Measurements from ENCODE around the gene DSG4.

DSG4 gene

GRCh38 chr18:31417850-31418249, 41.3 kb downstream of the DSG4 start:
- Histone ChIP-seq H3K27ac (no peak overlapping the region), H3K36me3 (ENCODE audit: insufficient read depth, low read length) (no peaks in the 10 kb centered on the region), H3K9me3 (ENCODE audit: low read depth, low read length) (no peaks in the 10 kb centered on the region), H3K9ac (ENCODE audit: insufficient read length) (no peak overlapping the region), H3K4me3 (no peak overlapping the region)
- no peak for TF ChIP-seq POLR2AphosphoS5 (IDR thresholded peaks at IDR 0.05; ENCODE audit: borderline replicate concordance, low read depth, low read length)
- TF ChIP-seq EZH2 (IDR thresholded peaks at IDR 0.05) = no peak
- no peak for TF ChIP-seq FOXP2 (optimal IDR thresholded peaks at IDR 0.05; ENCODE audit: control extremely low read depth, extremely low read length, insufficient read depth)
- no peak for DNase-seq (ENCODE audit: low read depth, low spot score)

DNA sequence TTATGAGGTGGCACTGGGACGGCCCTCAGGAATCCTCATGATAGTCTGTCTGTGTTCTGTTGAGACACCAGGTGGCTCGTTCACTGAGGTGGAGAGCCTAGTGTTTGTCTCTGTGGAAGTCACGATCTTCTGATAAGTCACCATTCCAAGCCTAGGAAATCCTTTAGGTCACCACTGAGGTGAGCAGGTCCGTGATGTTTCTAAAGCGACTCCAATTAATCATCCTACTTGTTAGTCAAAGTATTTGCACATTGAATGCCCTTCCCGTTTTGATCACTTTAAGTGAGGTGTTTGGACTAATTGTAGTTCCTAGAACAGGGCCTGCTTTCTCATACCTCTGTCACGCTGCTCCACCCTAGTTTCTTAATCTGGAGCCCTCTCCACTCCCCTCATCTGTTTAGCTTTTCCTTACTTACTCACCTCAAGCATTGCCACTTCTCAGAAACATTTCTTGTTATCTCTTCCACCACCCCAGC, 42.9 kb downstream of the DSG4 start:
- H3K27ac ChIP-seq = no peak overlapping the region
- H3K4me3 ChIP-seq = no peak overlapping the region
- H3K9me3 ChIP-seq (ENCODE audit: low read depth, low read length) = no peaks in the 10 kb centered on the region
- DNase-seq (ENCODE audit: low read depth, low spot score) = no peak
- H3K36me3 ChIP-seq (ENCODE audit: insufficient read depth, low read length) = no peaks in the 10 kb centered on the region
- H3K9ac ChIP-seq (ENCODE audit: insufficient read length) = no peak overlapping the region
- TF ChIP-seq EZH2 (IDR thresholded peaks at IDR 0.05) (no peak), FOXP2 (optimal IDR thresholded peaks at IDR 0.05; ENCODE audit: control extremely low read depth, extremely low read length, insufficient read depth) (no peak), POLR2AphosphoS5 (IDR thresholded peaks at IDR 0.05; ENCODE audit: borderline replicate concordance, low read depth, low read length) (no peak)

GRCh38 chr18:31420032-31420431, 43.5 kb downstream of the DSG4 start:
- no peak overlapping the region for H3K4me3 ChIP-seq
- DNase-seq (ENCODE audit: low read depth, low spot score) = no peak
- TF ChIP-seq FOXP2 (optimal IDR thresholded peaks at IDR 0.05; ENCODE audit: control extremely low read depth, extremely low read length, insufficient read depth) (no peak), POLR2AphosphoS5 (IDR thresholded peaks at IDR 0.05; ENCODE audit: borderline replicate concordance, low read depth, low read length) (no peak), EZH2 (IDR thresholded peaks at IDR 0.05) (no peak)
- H3K27ac ChIP-seq = no peak overlapping the region
- H3K36me3 ChIP-seq (ENCODE audit: insufficient read depth, low read length) = no peaks in the 10 kb centered on the region
- H3K9me3 ChIP-seq (ENCODE audit: low read depth, low read length) = no peaks in the 10 kb centered on the region
- no peak overlapping the region for H3K9ac ChIP-seq (ENCODE audit: insufficient read length)

DNA sequence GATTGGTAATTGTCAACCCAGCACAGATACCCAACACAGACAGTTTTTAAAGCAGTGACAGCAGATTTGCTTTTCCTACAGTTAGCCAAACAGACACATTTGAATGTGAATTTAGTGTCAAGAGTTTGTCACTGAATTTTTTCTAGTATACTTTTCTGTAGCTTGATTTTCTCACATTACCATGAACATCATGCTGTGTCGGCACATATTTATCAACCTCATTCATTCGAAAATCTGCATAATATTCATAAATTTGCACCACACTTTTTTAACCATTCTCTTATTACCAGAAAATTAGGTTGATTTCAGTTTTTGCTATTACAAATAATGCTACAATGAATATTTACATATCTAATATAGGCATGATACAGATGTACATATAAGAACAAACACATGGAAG, 43.9 kb downstream of the DSG4 start:
- H3K36me3 ChIP-seq (ENCODE audit: insufficient read depth, low read length) = no peaks in the 10 kb centered on the region
- H3K27ac ChIP-seq = no peak overlapping the region
- no peak for TF ChIP-seq EZH2 (IDR thresholded peaks at IDR 0.05)
- TF ChIP-seq POLR2AphosphoS5 (IDR thresholded peaks at IDR 0.05; ENCODE audit: borderline replicate concordance, low read depth, low read length) = no peak
- TF ChIP-seq FOXP2 (optimal IDR thresholded peaks at IDR 0.05; ENCODE audit: control extremely low read depth, extremely low read length, insufficient read depth) = no peak
- no peak overlapping the region for H3K9ac ChIP-seq (ENCODE audit: insufficient read length)
- DNase-seq (ENCODE audit: low read depth, low spot score) = no peak
- no peak overlapping the region for H3K4me3 ChIP-seq
- no peaks in the 10 kb centered on the region for H3K9me3 ChIP-seq (ENCODE audit: low read depth, low read length)

GRCh38 chr18:31424383-31424988, 47.9 kb downstream of the DSG4 start:
- H3K9me3 ChIP-seq (ENCODE audit: low read depth, low read length) = no peaks in the 10 kb centered on the region
- no peaks in the 10 kb centered on the region for H3K36me3 ChIP-seq (ENCODE audit: insufficient read depth, low read length)
- no peak for DNase-seq (ENCODE audit: low read depth, low spot score)
- no peak overlapping the region for H3K4me3 ChIP-seq
- no peak overlapping the region for H3K27ac ChIP-seq
- H3K9ac ChIP-seq (ENCODE audit: insufficient read length) = no peak overlapping the region
- no peak for TF ChIP-seq POLR2AphosphoS5 (IDR thresholded peaks at IDR 0.05; ENCODE audit: borderline replicate concordance, low read depth, low read length)
- no peak for TF ChIP-seq EZH2 (IDR thresholded peaks at IDR 0.05)
- no peak for TF ChIP-seq FOXP2 (optimal IDR thresholded peaks at IDR 0.05; ENCODE audit: control extremely low read depth, extremely low read length, insufficient read depth)

- no peak overlapping the region for H3K27ac ChIP-seq
- TF ChIP-seq EZH2 (IDR thresholded peaks at IDR 0.05) (no peak), FOXP2 (optimal IDR thresholded peaks at IDR 0.05; ENCODE audit: control extremely low read depth, extremely low read length, insufficient read depth) (no peak), POLR2AphosphoS5 (IDR thresholded peaks at IDR 0.05; ENCODE audit: borderline replicate concordance, low read depth, low read length) (no peak)
Observed at GRCh38 chr18:31426021-31426420, 49.4 kb downstream of the DSG4 start.

DNA sequence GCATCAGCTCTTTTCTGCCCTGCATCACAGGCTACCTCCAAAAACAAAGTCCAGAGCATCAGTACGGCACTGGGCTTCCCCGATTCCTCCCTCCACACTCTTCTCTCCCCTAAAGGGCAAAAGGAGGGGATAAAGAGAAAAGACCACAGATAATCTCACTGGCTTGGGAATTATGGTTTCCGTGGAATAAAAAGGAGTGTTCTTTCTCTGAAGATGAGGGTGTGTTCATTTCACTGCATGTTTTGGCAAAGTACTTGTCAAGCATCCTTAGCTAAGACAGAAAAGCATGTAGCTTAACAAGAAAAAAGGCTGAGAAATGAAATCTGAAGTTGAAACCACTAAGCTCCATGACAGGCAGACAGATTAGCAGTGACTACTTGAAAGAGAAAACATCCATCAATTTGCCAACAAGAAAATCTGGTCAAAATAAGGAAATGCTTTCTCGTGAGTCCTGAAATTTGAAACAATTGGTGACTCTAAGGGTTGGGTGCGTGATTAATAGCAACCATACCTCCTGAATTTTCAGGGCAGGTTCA, 50.4 kb downstream of the DSG4 start:
- TF ChIP-seq EZH2 (IDR thresholded peaks at IDR 0.05) (no peak), FOXP2 (optimal IDR thresholded peaks at IDR 0.05; ENCODE audit: control extremely low read depth, extremely low read length, insufficient read depth) (no peak), POLR2AphosphoS5 (IDR thresholded peaks at IDR 0.05; ENCODE audit: borderline replicate concordance, low read depth, low read length) (no peak)
- no peak for DNase-seq (ENCODE audit: low read depth, low spot score)
- Histone ChIP-seq H3K27ac (no peak overlapping the region), H3K9ac (ENCODE audit: insufficient read length) (no peak overlapping the region), H3K36me3 (ENCODE audit: insufficient read depth, low read length) (no peaks in the 10 kb centered on the region), H3K4me3 (no peak overlapping the region), H3K9me3 (ENCODE audit: low read depth, low read length) (no peaks in the 10 kb centered on the region)

More at GRCh38 chr18:31426021-31426420, 49.4 kb downstream of the DSG4 start:
- Histone ChIP-seq H3K36me3 (ENCODE audit: insufficient read depth, low read length) (no peaks in the 10 kb centered on the region), H3K9me3 (ENCODE audit: low read depth, low read length) (no peaks in the 10 kb centered on the region), H3K4me3 (no peak overlapping the region), H3K9ac (ENCODE audit: insufficient read length) (no peak overlapping the region)
- DNase-seq (ENCODE audit: low read depth, low spot score) = no peak

- TF ChIP-seq POLR2AphosphoS5 (IDR thresholded peaks at IDR 0.05; ENCODE audit: borderline replicate concordance, low read depth, low read length) = no peak
- TF ChIP-seq FOXP2 (optimal IDR thresholded peaks at IDR 0.05; ENCODE audit: control extremely low read depth, extremely low read length, insufficient read depth) = no peak
- TF ChIP-seq EZH2 (IDR thresholded peaks at IDR 0.05) = no peak
- Histone ChIP-seq H3K36me3 (ENCODE audit: insufficient read depth, low read length) (no peaks in the 10 kb centered on the region), H3K27ac (no peak overlapping the region), H3K9ac (ENCODE audit: insufficient read length) (no peak overlapping the region), H3K9me3 (ENCODE audit: low read depth, low read length) (no peaks in the 10 kb centered on the region), H3K4me3 (no peak overlapping the region)
- no peak for DNase-seq (ENCODE audit: low read depth, low spot score)
Observed at GRCh38 chr18:31428211-31428610, 51.6 kb downstream of the DSG4 start.

All from SK-N-MC (cell line).